DOHH2 (cell line): Measurements from ENCODE around the gene NUF2.

Source experiments
- CTCF ChIP-seq: fragments of 200-600 bp; sonication (generic); IDR thresholded peaks from one replicate; pipeline ENCODE4 v1.5.1; 2014; ENCODE audit warnings: antibody characterized with exemption, mild to moderate bottlenecking, low read depth, low read length; ENCODE audit not compliant: poor library complexity, severe bottlenecking
- EZH2phosphoT487 ChIP-seq: fragments of 200-600 bp; sonication (generic); IDR thresholded peaks from 2 replicates; pipeline ENCODE4 v1.6.1; 2017; ENCODE audit warnings: borderline replicate concordance, mild to moderate bottlenecking, antibody characterized with exemption, low read length, moderate library complexity, mixed read lengths

- TF ChIP-seq CTCF (no peak), EZH2phosphoT487 (no peak)
These were observed 30.2 kb downstream of the NUF2 start for GRCh38 chr1:163351912-163352311.
